ENCODE results near the gene SLX4. TPM values are rescaled to one million over a fixed set of nuclear protein-coding genes. Genes with fewer than 3 reads are reported as not detected.
"Not testable (repeated sequence)": the region's sequence is repeated elsewhere in the genome, so short reads cannot be mapped to it uniquely, and the experiment has no call there.

The SLX4 gene
- total RNA-seq (2014; rRNA removed; shearing (Covaris generic)), result 6.1 and 6.4 TPM in 2 replicates

GRCh38 chr16:3611146-3611975 is at the start of gene SLX4:
TSS of gene SLX4 (minus strand) at chr16:3611606. CDS start at chr16:3608964, 2,642 bp downstream.
- peak; percentile 92 for DNase-seq (ENCODE audit: low spot score)

DNA sequence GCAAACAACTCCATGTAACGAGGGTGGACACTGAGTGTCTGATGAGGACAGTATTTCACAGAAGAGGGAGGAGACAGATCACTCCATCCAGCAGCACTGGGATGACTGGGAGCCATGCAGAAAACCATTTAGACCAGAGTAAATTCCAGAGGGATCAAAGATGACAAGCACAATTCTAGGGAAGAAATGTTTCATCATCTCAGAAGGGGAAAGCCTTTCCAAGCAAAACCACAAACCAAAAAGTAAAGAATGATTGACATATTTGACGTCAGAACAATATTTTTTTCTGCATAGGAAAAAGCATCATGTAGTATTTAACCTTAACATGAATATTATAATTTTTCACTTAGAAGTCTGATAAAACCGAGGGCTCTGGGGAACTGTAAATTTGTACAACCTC is 47.8 kb upstream of the SLX4 start:
- DNase-seq (ENCODE audit: low spot score), result no peak

- DNase-seq (ENCODE audit: low spot score), result no peak
Observed at GRCh38 chr16:3656491-3657468, 45.4 kb upstream of the SLX4 start.

- not testable (repeated sequence) for DNase-seq (ENCODE audit: low spot score)
Observed at GRCh38 chr16:3656160-3656490, 44.7 kb upstream of the SLX4 start.

GRCh38 chr16:3655396-3656159 is 44.2 kb upstream of the SLX4 start:
- no peak for DNase-seq (ENCODE audit: low spot score)

GRCh38 chr16:3655030-3655395 is 43.6 kb upstream of the SLX4 start:
- DNase-seq (ENCODE audit: low spot score), result no peak

DNA sequence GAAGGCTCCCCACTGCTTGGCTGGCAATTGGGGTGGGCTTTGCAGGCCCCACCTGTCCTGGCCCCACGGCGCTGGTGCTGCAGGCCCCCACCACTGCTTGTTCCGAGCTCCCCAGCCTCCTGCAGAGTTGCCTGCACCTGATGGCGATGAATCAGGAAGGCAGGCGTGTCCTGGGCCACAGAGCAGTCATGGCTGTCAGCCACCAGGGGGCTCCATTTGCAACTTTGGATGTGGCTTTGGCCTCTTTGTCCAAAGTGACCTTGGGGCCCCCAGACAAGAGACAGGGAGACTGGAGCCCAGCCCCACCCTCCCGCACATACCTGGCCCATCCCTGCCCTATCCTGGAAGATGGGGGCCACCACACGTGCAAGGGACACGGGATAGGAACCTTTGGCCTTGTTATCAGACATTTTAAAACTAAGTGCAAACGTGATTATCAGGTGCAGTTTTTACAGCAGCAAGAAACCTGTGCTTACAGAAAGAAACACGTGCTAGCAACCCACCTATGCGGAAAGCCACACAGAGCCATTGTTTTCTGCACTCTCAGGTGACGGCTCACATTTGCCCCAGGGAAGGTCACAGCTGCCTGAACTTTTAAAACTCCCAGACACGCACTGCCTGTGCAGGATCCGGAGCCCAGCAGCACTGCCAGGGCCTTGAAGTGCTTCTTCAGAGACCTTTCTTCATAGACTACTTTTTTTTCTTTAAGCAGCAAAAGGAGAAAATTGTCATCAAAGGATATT is 43.0 kb upstream of the SLX4 start, which contains the start of gene DNASE1:
TSS of gene DNASE1 (plus strand) at position 443 of the 743 bp plus-strand sequence. CDS start 683 bp downstream, outside the sequence.
- DNase-seq (ENCODE audit: low spot score), result peak; percentile 61

DNA sequence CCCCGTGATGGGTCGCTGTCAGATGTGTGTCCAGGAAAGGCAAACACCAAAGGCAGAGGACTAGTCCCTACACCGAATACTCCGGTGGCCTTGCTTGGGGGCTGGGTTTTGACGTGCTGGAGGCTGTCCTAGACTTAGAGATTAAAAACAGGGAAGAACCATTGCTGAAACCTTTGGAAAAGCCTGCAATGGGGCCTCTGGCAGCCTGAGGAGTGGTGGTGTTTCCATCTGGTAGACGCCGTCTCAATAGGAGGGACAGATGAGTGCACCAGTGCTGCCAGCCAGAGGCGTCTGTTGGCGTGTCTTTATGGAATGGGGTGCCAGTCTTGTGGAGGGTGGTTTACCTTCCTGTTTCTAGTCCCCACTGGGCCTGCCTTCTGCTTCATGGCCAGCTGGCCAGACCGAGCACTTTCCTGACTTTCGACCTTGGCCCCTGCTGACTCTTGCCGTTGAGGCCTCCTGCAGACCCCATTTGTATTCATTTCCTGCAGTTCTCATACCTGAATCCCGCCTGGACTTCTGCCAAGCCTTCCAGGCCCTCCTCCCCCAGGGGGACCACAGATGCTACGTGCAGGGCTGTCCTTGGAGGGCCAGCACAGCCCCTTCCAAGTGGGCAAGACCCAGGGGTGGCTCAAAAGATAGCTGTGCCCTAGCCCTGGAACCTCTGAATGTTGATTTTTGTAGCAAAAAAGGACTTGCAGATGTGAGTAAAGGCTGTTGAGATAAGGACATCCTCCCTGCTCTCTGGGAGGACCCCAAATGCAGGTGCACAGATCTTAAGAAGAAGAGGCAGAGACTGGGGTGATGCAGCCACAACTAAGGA is 41.2 kb upstream of the SLX4 start:
- no peak for DNase-seq (ENCODE audit: low spot score)

DNA sequence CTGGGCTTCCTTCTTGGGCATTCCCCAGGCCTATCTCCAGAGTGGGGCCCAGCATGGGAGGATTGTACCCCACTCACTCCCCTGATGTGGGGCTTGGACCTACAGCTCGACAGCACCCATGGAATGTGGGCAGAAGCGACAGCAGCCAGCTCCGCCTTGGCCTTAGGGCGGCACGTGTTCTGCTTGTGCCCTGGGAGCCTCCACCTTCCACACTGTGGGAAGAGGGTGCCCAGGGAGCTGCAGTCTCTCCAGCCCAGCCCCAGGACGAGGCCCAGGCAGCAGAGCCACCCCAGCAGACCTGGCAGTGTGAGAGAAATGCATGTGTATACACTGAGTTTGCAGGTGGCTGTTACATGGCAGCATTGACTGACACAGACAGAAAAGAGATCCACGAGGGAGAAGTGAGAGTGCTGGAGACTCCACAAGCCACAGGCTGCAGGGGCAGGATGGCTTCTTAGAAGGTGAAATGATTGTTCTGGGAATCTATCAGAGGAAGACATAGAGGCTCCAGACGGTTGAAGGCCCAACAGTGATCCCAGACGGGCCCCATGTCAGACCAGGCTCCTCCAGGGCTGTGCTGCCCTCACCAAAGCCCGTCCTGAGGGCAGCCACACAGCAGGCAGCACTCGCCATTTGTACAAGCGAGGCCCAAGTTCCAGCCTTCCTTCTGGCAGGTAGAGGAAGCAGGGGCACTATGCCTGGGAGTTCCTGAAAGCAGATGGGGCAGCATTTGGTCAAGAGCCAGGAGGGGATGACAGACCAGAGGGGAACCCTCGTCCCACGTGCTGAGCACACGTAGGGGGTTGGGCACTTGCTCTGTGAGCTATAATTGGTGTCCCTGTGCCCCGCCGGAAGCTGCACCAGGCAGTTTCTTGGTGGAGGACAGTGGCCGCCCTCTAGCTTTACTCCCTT is 40.3 kb upstream of the SLX4 start:
- no peak for DNase-seq (ENCODE audit: low spot score)

DNA sequence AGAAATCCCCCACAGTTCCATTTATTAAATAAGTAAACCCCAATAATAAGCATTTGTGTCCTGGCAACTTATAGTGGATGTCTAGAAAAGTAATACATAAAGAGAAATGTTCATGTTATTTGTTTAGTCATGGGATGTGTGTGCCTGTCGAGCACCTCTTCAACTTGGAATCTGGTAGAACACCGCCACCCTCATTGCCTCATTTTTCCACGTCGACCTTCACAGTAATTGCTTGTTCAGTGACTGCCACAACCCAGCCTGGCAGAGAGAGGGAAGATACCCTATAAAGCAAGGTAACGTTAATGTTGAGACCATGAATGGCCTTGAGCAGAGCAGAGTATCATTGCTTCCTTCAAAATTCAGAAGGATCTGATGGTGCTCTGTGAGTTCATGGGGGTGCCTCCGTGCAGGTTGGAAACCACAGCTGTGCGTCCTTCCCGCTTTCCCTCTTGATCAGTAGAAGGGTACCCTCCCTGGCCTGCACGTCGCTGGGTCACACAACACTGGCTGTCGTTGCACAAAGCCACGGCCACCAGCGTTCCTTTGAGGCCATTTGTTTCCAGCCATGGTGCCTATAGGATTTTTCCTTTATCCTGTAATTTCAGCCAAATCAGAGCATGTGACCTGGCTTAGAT is 39.3 kb upstream of the SLX4 start:
- no peak for DNase-seq (ENCODE audit: low spot score)

DNA sequence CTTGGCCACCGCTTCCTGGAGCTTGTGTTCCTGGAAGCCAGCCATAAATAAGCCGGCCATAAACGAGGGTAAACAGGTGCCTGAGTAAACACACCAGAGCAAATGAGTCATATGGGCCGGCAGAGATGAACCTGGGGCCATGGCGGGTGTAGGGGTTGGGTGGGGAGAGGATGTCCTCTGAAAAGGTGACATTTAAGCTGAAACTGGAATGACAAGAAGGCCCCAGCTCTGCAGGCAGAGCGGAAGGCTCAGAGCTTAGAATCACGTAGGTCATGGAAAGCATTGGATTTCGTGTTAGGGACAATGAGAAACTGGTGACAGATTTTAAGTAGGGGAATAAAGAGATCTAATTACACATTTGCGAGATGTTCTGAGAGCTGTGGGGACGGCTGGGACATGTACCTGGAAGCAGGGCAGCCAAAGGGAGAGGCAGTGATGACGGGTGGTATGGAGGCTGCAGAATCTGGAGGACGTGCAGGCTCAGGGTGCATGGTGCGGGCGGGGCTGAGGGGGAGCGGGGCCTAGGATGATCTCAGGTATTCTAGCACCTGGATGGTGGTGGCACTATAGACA is 35.0 kb upstream of the SLX4 start:
- DNase-seq (ENCODE audit: low spot score), result peak; percentile 89

GRCh38 chr16:3645504-3646347 is 34.3 kb upstream of the SLX4 start:
- peak; percentile 73 for DNase-seq (ENCODE audit: low spot score)

DNA sequence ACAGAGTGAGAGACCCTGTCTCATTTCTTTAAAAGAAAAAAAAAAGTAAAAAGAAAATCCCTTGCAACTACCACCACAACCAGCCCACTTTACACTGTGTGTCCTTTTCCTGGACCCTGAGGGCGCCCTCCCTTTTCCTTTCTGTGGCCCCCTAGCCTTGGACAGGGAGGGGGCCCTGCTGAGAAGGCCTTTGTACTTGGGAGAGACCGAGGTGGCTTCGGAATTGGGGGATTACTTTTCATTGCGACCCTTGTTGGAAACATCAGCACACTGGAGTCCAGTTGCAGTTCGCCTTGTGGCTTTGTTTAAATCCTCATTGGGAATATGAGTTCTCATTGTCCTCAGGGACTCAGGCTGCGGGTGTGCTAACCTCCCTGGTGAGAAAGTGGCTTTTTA is 33.7 kb upstream of the SLX4 start:
- DNase-seq (ENCODE audit: low spot score), result no peak

- peak; percentile 5 for DNase-seq (ENCODE audit: low spot score)
Observed at GRCh38 chr16:3643095-3643730, 31.8 kb upstream of the SLX4 start.

DNA sequence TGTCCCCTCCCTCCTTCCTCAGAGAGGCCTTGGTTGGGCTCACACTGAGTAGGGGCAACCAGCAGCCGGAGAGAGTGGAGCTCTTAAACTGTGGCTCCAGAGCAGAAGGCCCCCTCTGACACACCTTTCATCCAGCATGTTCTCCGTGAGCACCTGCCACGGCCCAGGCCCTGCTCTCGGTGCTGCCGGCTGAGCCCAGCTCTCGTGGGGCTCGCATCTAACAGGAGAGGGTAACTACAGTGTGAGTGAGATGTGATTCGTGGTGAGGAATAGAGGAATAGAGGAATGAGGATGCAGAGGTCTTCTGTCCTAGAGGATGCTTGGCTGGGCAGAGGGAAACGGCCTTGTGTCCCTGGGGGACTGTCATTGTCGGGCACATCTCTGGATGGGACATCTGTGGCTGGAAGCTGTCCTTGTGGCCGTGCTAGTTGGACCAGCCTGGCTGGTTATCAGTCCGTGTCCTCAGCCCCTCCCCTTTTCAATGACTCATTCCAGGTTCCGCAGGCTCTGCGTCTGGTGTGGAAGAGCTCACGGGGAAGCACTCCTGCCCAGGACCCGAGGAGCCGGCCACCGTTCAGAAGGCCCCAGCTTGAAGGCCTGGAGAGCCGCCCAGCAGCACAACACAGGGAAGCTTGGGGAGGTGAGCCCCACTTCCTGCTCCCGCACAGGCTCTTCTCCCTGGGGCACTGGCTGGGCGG is 31.1 kb upstream of the SLX4 start:
- peak; percentile 89 for DNase-seq (ENCODE audit: low spot score)

GRCh38 chr16:3641801-3642396 is 30.5 kb upstream of the SLX4 start:
- no peak for DNase-seq (ENCODE audit: low spot score)

Data from HT-29 (cell line).